ENCODE measurements around the gene DNASE1L1.
A peak's percentile ranks its signal among the peaks of the same experiment; 100 is the strongest.

Gene DNASE1L1

GRCh38 chrX:154373340-154374306, 35.4 kb downstream of the DNASE1L1 start:
- intact Hi-C loops (cut with DNase I) = loop anchor here (10.0 kb wide), 1 partner anchor 161 kb away; no protein-coding TSS in a partner anchor
- peak in 40 of 42 donors; percentile 43 to 85 (median 64) for DNase-seq

- no peak for DNase-seq
- intact Hi-C loops (cut with DNase I) = loop anchor here (10.0 kb wide), 1 partner anchor 162 kb away; no protein-coding TSS in a partner anchor
Observed at GRCh38 chrX:154372612-154373022, 36.4 kb downstream of the DNASE1L1 start.

- intact Hi-C loops (cut with DNase I) = loop anchor here (10.0 kb wide), 1 partner anchor 163 kb away; no protein-coding TSS in a partner anchor
- no peak for DNase-seq
Observed at GRCh38 chrX:154371789-154372300, 37.2 kb downstream of the DNASE1L1 start.

GRCh38 chrX:154371017-154371788, 37.9 kb downstream of the DNASE1L1 start:
- peak; percentile 83 to 97 (median 93) for DNase-seq
- intact Hi-C loops (cut with DNase I) = loop anchor here (10.0 kb wide), 1 partner anchor 164 kb away; no protein-coding TSS in a partner anchor

- intact Hi-C loops (cut with DNase I) = loop anchor here (10.0 kb wide), 1 partner anchor 164 kb away; no protein-coding TSS in a partner anchor
- DNase-seq = peak in 13 of 42 donors; percentile 14 to 57 (median 29)
Observed at GRCh38 chrX:154370300-154371016, 38.6 kb downstream of the DNASE1L1 start.

GRCh38 chrX:154369449-154370299, 39.4 kb downstream of the DNASE1L1 start:
- intact Hi-C loops (cut with DNase I) = loop anchor here (10.0 kb wide), 1 partner anchor 165 kb away; no protein-coding TSS in a partner anchor
- peak in 31 of 42 donors; percentile 23 to 81 (median 54) for DNase-seq

- DNase-seq = peak in 4 of 42 donors; percentile 16 to 49 (median 31)
- intact Hi-C loops (cut with DNase I) = no loop called here
Observed at GRCh38 chrX:154368630-154369448, 40.2 kb downstream of the DNASE1L1 start.

- intact Hi-C loops (cut with DNase I) = no loop called here
- no peak for DNase-seq
Observed at GRCh38 chrX:154367474-154368308, 41.4 kb downstream of the DNASE1L1 start.

GRCh38 chrX:154366666-154367055, 42.4 kb downstream of the DNASE1L1 start:
- intact Hi-C loops (cut with DNase I) = no loop called here
- DNase-seq = peak in 32 of 42 donors; percentile 8 to 78 (median 40)

- intact Hi-C loops (cut with DNase I) = no loop called here
Observed at GRCh38 chrX:154365997-154366665, 42.9 kb downstream of the DNASE1L1 start.

GRCh38 chrX:154365052-154365600, 43.9 kb downstream of the DNASE1L1 start:
- DNase-seq = no peak
- intact Hi-C loops (cut with DNase I) = no loop called here

More at GRCh38 chrX:154365997-154366665, 42.9 kb downstream of the DNASE1L1 start:
- DNase-seq = no peak

- intact Hi-C loops (cut with DNase I) = no loop called here
- DNase-seq = no peak
Observed at GRCh38 chrX:154363706-154364439, 45.2 kb downstream of the DNASE1L1 start.

- no peak for DNase-seq
- intact Hi-C loops (cut with DNase I) = no loop called here
Observed at GRCh38 chrX:154362085-154362742, 46.8 kb downstream of the DNASE1L1 start.

All from head of caudate nucleus (tissue), 42 donors.